Mammary epithelial cell (primary cell): ENCODE results near the gene APOL6.

Experiments
- EZH2 ChIP-seq: IDR thresholded peaks from 2 replicates; pipeline ENCODE4 v1.6.1; 2012; ENCODE audit warnings: low read length, inconsistent platforms, borderline replicate concordance
- TF ChIP-seq, protein P1 (sequence below), 2 donors: IDR thresholded peaks in 1 of 2; conservative IDR thresholded peaks in 1 of 2; 2 replicates each; pipeline ENCODE4 v1.5.1; 2011 to 2012; ENCODE audit warnings: inconsistent platforms in 2 of 2, low read length in 2 of 2, mild to moderate bottlenecking in 2 of 2, control low read depth in 1 of 2, low read depth in 1 of 2; ENCODE audit not compliant: insufficient read depth in 1 of 2; ENCODE audit errors: extremely low read depth in 1 of 2

DNA sequence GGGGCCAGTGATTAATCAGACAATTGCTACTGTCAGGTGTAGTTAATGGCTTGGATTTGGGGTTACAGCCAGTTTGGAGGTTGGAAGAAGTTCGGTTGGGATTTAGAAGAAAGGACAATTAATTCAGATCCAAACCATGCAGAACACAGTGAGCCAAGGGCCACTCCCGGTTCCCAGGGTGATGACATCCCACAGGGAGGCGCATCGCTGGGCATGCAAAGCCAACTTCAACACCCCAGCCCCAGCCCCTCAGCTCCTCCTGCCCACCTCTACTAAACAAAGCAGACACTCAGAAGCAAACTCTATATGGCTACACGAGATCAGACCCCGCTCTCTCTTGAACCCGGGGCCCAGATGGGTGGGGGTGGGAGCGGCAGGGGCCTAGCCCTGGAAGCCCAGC is 41.3 kb upstream of the APOL6 start:
- TF ChIP-seq, protein P1, sequence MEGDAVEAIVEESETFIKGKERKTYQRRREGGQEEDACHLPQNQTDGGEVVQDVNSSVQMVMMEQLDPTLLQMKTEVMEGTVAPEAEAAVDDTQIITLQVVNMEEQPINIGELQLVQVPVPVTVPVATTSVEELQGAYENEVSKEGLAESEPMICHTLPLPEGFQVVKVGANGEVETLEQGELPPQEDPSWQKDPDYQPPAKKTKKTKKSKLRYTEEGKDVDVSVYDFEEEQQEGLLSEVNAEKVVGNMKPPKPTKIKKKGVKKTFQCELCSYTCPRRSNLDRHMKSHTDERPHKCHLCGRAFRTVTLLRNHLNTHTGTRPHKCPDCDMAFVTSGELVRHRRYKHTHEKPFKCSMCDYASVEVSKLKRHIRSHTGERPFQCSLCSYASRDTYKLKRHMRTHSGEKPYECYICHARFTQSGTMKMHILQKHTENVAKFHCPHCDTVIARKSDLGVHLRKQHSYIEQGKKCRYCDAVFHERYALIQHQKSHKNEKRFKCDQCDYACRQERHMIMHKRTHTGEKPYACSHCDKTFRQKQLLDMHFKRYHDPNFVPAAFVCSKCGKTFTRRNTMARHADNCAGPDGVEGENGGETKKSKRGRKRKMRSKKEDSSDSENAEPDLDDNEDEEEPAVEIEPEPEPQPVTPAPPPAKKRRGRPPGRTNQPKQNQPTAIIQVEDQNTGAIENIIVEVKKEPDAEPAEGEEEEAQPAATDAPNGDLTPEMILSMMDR (conservative IDR thresholded peaks at IDR 0.05 in 1 of 2, IDR thresholded peaks at IDR 0.05 in 1 of 2; ENCODE audit: extremely low read depth in 1 of 2, insufficient read depth in 1 of 2, low read depth in 1 of 2, low read length in 2 of 2) = no peak
- TF ChIP-seq EZH2 = no peak
